ENCODE results near the gene SRBD1.

SRBD1 gene

DNA sequence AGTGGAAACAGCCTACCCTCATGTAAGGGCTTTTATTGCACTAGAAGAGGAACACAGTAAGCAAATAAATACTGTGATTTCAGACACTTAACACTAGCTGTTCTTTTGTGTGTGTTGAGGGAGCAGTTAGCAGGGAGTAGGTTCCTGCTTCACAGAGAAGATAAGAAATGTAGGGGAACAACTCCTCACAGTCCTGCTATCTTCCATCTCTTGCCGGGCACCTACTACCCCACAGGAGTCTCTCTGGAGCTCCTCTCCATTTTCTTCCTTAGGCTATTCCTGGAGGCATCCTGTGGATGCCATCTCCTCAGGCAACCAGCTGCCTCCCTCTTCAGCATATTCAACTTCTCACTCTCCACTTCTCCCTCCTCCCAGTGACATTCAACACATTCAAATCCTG, 145.0 kb downstream of the SRBD1 start:
- no peak overlapping the region for H3K9ac ChIP-seq (ENCODE audit: low read length)

DNA sequence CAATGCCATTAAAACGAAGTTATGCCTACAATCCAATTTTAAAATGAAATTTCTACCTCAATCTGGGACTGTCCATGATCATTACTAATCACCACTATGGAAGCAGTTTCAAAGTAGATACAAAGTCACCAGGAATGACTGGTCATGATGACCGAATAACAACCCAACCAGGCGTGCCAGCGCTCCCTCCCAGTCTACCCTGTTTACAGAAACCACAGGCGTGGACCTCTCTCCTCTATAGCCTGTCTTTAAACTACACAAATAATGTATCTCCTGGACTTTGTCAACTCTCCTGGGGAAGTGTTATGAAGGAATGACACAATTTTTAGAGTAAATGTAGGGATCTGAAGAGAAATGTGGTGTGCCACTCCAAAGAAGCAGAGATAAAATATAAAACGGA, 150.2 kb downstream of the SRBD1 start:
- H3K4ac ChIP-seq (ENCODE audit: low read depth in 1 of 2, low read length in 2 of 2): no peak overlapping the region
- no peak overlapping the region for H3K18ac ChIP-seq (ENCODE audit: low read depth in 1 of 2, low read length in 2 of 2)
- H2BK120ac ChIP-seq (ENCODE audit: low read depth, low read length): no peak overlapping the region
- H2AK5ac ChIP-seq (ENCODE audit: low read length, severe bottlenecking): no peak overlapping the region
- no peak overlapping the region for H2BK12ac ChIP-seq (ENCODE audit: low read length in 2 of 2)
- H3K14ac ChIP-seq (ENCODE audit: low read length in 2 of 2): no peak overlapping the region
- WGBS: 100% methylated on average over 4 of the region's 6 CpGs
- no peaks in the 10 kb centered on the region for H3K27me3 ChIP-seq (ENCODE audit: control insufficient read depth in 1 of 2, insufficient read depth in 1 of 2, low read length in 2 of 2)
- H3K9me3 ChIP-seq (ENCODE audit: control insufficient read depth, low read length): no peaks in the 10 kb centered on the region
- no peak overlapping the region for H3K4me2 ChIP-seq (ENCODE audit: low read length, poor library complexity, severe bottlenecking)
- no peak overlapping the region for H3K23ac ChIP-seq (ENCODE audit: low read length in 2 of 2)
- no peak overlapping the region for H4K8ac ChIP-seq (ENCODE audit: low read length)
- no peak overlapping the region for H4K91ac ChIP-seq (ENCODE audit: low read length)
- no peaks in the 10 kb centered on the region for H3K4me1 ChIP-seq (ENCODE audit: control insufficient read depth, insufficient read depth, low read depth, low read length)
- no peak for DNase-seq
- peaks cover 1% of the 10 kb centered on the region for H3K79me1 ChIP-seq (replicated peaks; ENCODE audit: low read length, poor library complexity, severe bottlenecking)
- H2AFZ ChIP-seq (ENCODE audit: low read depth, low read length): no peak overlapping the region
- peaks cover 0 to 6% of the 10 kb centered on the region in 2 experiments for H3K36me3 ChIP-seq (ENCODE audit: control insufficient read depth in 1 of 2, insufficient read depth in 2 of 2, low read depth in 1 of 2, low read length in 2 of 2)
- no peak overlapping the region for H2BK5ac ChIP-seq (ENCODE audit: low read depth, low read length, poor library complexity, severe bottlenecking)
- no peak overlapping the region for H3K9ac ChIP-seq (ENCODE audit: low read length)
- H2BK15ac ChIP-seq (ENCODE audit: low read depth, poor library complexity, severe bottlenecking): no peak overlapping the region
- H3K4me3 ChIP-seq (ENCODE audit: insufficient read depth in 1 of 2, low read depth in 1 of 2, low read length in 2 of 2): no peak overlapping the region
- no peak overlapping the region for H3K27ac ChIP-seq (ENCODE audit: low read length, poor library complexity, severe bottlenecking)

More for the DNA sequence above, 145.0 kb downstream of the SRBD1 start:
- H3K18ac ChIP-seq (ENCODE audit: low read depth in 1 of 2, low read length in 2 of 2): no peak overlapping the region
- no peak overlapping the region for H3K4ac ChIP-seq (ENCODE audit: low read depth in 1 of 2, low read length in 2 of 2)
- no peak overlapping the region for H2AK5ac ChIP-seq (ENCODE audit: low read length, severe bottlenecking)
- H2BK5ac ChIP-seq (ENCODE audit: low read depth, low read length, poor library complexity, severe bottlenecking): no peak overlapping the region
- DNase-seq: no peak
- H3K4me2 ChIP-seq (ENCODE audit: low read length, poor library complexity, severe bottlenecking): no peak overlapping the region
- no peak overlapping the region for H3K27ac ChIP-seq (ENCODE audit: low read length, poor library complexity, severe bottlenecking)
- H3K23ac ChIP-seq (ENCODE audit: low read length in 2 of 2): no peak overlapping the region
- WGBS: 44% methylated on average over 1 of the region's 1 CpG
- H2AFZ ChIP-seq (ENCODE audit: low read depth, low read length): no peak overlapping the region
- H2BK120ac ChIP-seq (ENCODE audit: low read depth, low read length): no peak overlapping the region
- H3K9me3 ChIP-seq (ENCODE audit: control insufficient read depth, low read length): no peaks in the 10 kb centered on the region
- H3K27me3 ChIP-seq (ENCODE audit: control insufficient read depth in 1 of 2, insufficient read depth in 1 of 2, low read length in 2 of 2): no peaks in the 10 kb centered on the region
- H3K36me3 ChIP-seq (ENCODE audit: control insufficient read depth in 1 of 2, insufficient read depth in 2 of 2, low read depth in 1 of 2, low read length in 2 of 2): peaks cover 0 to 3% of the 10 kb centered on the region in 2 experiments
- no peak overlapping the region for H4K91ac ChIP-seq (ENCODE audit: low read length)
- no peak overlapping the region for H2BK12ac ChIP-seq (ENCODE audit: low read length in 2 of 2)
- H3K14ac ChIP-seq (ENCODE audit: low read length in 2 of 2): no peak overlapping the region
- H3K4me3 ChIP-seq (ENCODE audit: insufficient read depth in 1 of 2, low read depth in 1 of 2, low read length in 2 of 2): no peak overlapping the region
- H2BK15ac ChIP-seq (ENCODE audit: low read depth, poor library complexity, severe bottlenecking): no peak overlapping the region
- H3K4me1 ChIP-seq (ENCODE audit: control insufficient read depth, insufficient read depth, low read depth, low read length): no peaks in the 10 kb centered on the region
- H4K8ac ChIP-seq (ENCODE audit: low read length): no peak overlapping the region
- no peaks in the 10 kb centered on the region for H3K79me1 ChIP-seq (replicated peaks; ENCODE audit: low read length, poor library complexity, severe bottlenecking)

DNA sequence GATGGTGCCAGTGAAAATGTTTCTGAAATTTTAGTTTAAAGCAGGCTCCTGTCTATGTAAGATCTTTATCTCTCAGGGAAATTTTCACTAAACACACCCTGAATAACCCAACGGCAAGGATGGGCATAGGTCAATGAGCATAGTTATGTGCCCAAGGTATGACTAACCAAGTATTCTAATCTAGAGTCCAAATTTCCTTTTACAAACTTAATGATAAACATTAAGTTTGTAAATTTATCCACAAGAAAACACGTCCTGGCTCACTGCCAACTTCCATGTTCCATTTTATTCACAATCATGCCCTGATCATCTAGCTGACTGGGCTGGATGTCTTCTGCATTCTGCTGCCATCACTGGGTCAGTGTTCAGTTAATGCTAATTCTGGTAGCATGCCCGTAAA, 151.2 kb downstream of the SRBD1 start:
- no peak overlapping the region for H2BK15ac ChIP-seq (ENCODE audit: low read depth, poor library complexity, severe bottlenecking)
- H3K27me3 ChIP-seq (ENCODE audit: control insufficient read depth in 1 of 2, insufficient read depth in 1 of 2, low read length in 2 of 2): no peaks in the 10 kb centered on the region
- no peak for DNase-seq
- no peak overlapping the region for H2BK5ac ChIP-seq (ENCODE audit: low read depth, low read length, poor library complexity, severe bottlenecking)
- H3K4me1 ChIP-seq (ENCODE audit: control insufficient read depth, insufficient read depth, low read depth, low read length): no peaks in the 10 kb centered on the region
- peaks cover 1% of the 10 kb centered on the region for H3K79me1 ChIP-seq (replicated peaks; ENCODE audit: low read length, poor library complexity, severe bottlenecking)
- H3K14ac ChIP-seq (ENCODE audit: low read length in 2 of 2): no peak overlapping the region
- H4K8ac ChIP-seq (ENCODE audit: low read length): no peak overlapping the region
- no peak overlapping the region for H3K18ac ChIP-seq (ENCODE audit: low read depth in 1 of 2, low read length in 2 of 2)
- no peak overlapping the region for H2BK12ac ChIP-seq (ENCODE audit: low read length in 2 of 2)
- H3K9ac ChIP-seq (ENCODE audit: low read length): no peak overlapping the region
- H3K4me3 ChIP-seq (ENCODE audit: insufficient read depth in 1 of 2, low read depth in 1 of 2, low read length in 2 of 2): no peak overlapping the region
- no peak overlapping the region for H3K4ac ChIP-seq (ENCODE audit: low read depth in 1 of 2, low read length in 2 of 2)
- no peaks in the 10 kb centered on the region for H3K9me3 ChIP-seq (ENCODE audit: control insufficient read depth, low read length)
- H2BK120ac ChIP-seq (ENCODE audit: low read depth, low read length): no peak overlapping the region
- H4K91ac ChIP-seq (ENCODE audit: low read length): no peak overlapping the region
- no peak overlapping the region for H3K27ac ChIP-seq (ENCODE audit: low read length, poor library complexity, severe bottlenecking)
- 100% methylated on average over 3 of the region's 3 CpGs for WGBS
- H2AK5ac ChIP-seq (ENCODE audit: low read length, severe bottlenecking): peak overlapping the region; percentile 77
- no peak overlapping the region for H3K4me2 ChIP-seq (ENCODE audit: low read length, poor library complexity, severe bottlenecking)
- peaks cover 0 to 6% of the 10 kb centered on the region in 2 experiments for H3K36me3 ChIP-seq (ENCODE audit: control insufficient read depth in 1 of 2, insufficient read depth in 2 of 2, low read depth in 1 of 2, low read length in 2 of 2)
- no peak overlapping the region for H2AFZ ChIP-seq (ENCODE audit: low read depth, low read length)
- no peak overlapping the region for H3K23ac ChIP-seq (ENCODE audit: low read length in 2 of 2)

DNA sequence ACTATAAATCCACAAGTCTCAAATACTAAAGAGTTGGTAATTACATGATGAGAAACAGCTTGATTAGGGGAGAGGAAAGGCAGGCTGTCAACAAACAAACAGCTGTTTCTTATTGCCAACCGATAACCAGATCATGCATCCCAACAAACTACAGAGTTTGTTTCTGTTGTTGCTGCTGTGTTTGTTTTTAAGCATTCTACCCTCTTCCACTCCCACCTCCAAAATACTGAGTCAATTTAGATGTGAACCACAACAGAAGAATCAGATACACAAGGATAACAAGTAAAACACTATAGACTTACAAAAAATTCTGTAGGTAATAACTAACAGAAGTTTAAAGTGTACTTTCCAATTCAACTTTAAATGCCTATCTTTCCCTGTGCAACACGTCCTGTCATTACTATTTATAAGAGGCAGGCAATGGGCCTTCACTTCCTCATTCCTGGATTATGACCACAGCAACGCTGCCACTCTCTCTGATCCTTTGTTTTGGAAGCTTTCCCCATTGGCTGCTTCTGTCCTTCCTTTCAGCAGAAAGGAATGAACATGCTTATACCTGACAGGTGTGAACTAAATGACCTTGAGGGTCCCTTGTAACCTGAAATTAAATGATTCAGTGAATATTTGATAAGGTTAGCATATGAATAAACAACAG, 152.0 kb downstream of the SRBD1 start:
- no peak overlapping the region for H4K8ac ChIP-seq (ENCODE audit: low read length)
- no peak overlapping the region for H3K4me2 ChIP-seq (ENCODE audit: low read length, poor library complexity, severe bottlenecking)
- H2BK15ac ChIP-seq (ENCODE audit: low read depth, poor library complexity, severe bottlenecking): no peak overlapping the region
- H3K9ac ChIP-seq (ENCODE audit: low read length): peak overlapping the region; percentile 53
- H3K14ac ChIP-seq (ENCODE audit: low read length in 2 of 2): no peak overlapping the region
- no peak overlapping the region for H3K23ac ChIP-seq (ENCODE audit: low read length in 2 of 2)
- no peak overlapping the region for H2BK120ac ChIP-seq (ENCODE audit: low read depth, low read length)
- H3K27me3 ChIP-seq (ENCODE audit: control insufficient read depth in 1 of 2, insufficient read depth in 1 of 2, low read length in 2 of 2): no peaks in the 10 kb centered on the region
- peaks cover 0 to 6% of the 10 kb centered on the region in 2 experiments for H3K36me3 ChIP-seq (ENCODE audit: control insufficient read depth in 1 of 2, insufficient read depth in 2 of 2, low read depth in 1 of 2, low read length in 2 of 2)
- no peak overlapping the region for H2BK12ac ChIP-seq (ENCODE audit: low read length in 2 of 2)
- no peaks in the 10 kb centered on the region for H3K4me1 ChIP-seq (ENCODE audit: control insufficient read depth, insufficient read depth, low read depth, low read length)
- H3K18ac ChIP-seq (ENCODE audit: low read depth in 1 of 2, low read length in 2 of 2): peak overlapping the region in 1 of 2 experiments; percentile 37
- H3K4me3 ChIP-seq (ENCODE audit: insufficient read depth in 1 of 2, low read depth in 1 of 2, low read length in 2 of 2): no peak overlapping the region
- H2AK5ac ChIP-seq (ENCODE audit: low read length, severe bottlenecking): no peak overlapping the region
- no peak overlapping the region for H2AFZ ChIP-seq (ENCODE audit: low read depth, low read length)
- H3K79me1 ChIP-seq (replicated peaks; ENCODE audit: low read length, poor library complexity, severe bottlenecking): peaks cover 1% of the 10 kb centered on the region
- H3K4ac ChIP-seq (ENCODE audit: low read depth in 1 of 2, low read length in 2 of 2): no peak overlapping the region
- whole genome bisulfite sequencing: 5% methylated on average over 2 of the region's 3 CpGs
- H3K27ac ChIP-seq (ENCODE audit: low read length, poor library complexity, severe bottlenecking): no peak overlapping the region
- no peak overlapping the region for H2BK5ac ChIP-seq (ENCODE audit: low read depth, low read length, poor library complexity, severe bottlenecking)
- peak; percentile 58 for DNase-seq
- no peak overlapping the region for H4K91ac ChIP-seq (ENCODE audit: low read length)
- H3K9me3 ChIP-seq (ENCODE audit: control insufficient read depth, low read length): no peaks in the 10 kb centered on the region
